ENCODE measurements around the gene IL13.

The IL13 gene

GRCh38 chr5:132658381-132659302, 669 bp downstream of the IL13 start:
- no peaks in the 10 kb centered on the region for H3K9me3 ChIP-seq (ENCODE audit: control insufficient read depth, insufficient read depth, low read length)
- no peak overlapping the region for H3K4me3 ChIP-seq (ENCODE audit: low read length)
- no peaks in the 10 kb centered on the region for H3K79me2 ChIP-seq (ENCODE audit: control insufficient read depth, low read length)
- no peak overlapping the region for H3K4me2 ChIP-seq (ENCODE audit: low read length)
- H3K27me3 ChIP-seq (ENCODE audit: control insufficient read depth, low read length), result peaks cover 5% of the 10 kb centered on the region; the same call in 1 of the 2 replicates
- H3F3A ChIP-seq (ENCODE audit: control insufficient read depth, insufficient read depth), result no peaks in the 10 kb centered on the region
- H4K20me1 ChIP-seq (ENCODE audit: control insufficient read depth, insufficient read depth, low read depth, low read length), result no peaks in the 10 kb centered on the region
- H3K27ac ChIP-seq (ENCODE audit: low read depth, low read length), result no peak overlapping the region
- H3K4me1 ChIP-seq (ENCODE audit: control insufficient read depth, low read length), result no peaks in the 10 kb centered on the region
- H3K9me2 ChIP-seq (replicated peaks; ENCODE audit: control insufficient read depth, low read length), result no peaks in the 10 kb centered on the region
- TF ChIP-seq EZH2phosphoT487 (IDR thresholded peaks at IDR 0.05; ENCODE audit: borderline replicate concordance, low read length), result no peak
- TF ChIP-seq CTCF (IDR thresholded peaks at IDR 0.05; ENCODE audit: low read depth, low read length, poor library complexity, severe bottlenecking), result no peak
- H3K36me3 ChIP-seq (ENCODE audit: control insufficient read depth, low read length), result no peaks in the 10 kb centered on the region

DNA sequence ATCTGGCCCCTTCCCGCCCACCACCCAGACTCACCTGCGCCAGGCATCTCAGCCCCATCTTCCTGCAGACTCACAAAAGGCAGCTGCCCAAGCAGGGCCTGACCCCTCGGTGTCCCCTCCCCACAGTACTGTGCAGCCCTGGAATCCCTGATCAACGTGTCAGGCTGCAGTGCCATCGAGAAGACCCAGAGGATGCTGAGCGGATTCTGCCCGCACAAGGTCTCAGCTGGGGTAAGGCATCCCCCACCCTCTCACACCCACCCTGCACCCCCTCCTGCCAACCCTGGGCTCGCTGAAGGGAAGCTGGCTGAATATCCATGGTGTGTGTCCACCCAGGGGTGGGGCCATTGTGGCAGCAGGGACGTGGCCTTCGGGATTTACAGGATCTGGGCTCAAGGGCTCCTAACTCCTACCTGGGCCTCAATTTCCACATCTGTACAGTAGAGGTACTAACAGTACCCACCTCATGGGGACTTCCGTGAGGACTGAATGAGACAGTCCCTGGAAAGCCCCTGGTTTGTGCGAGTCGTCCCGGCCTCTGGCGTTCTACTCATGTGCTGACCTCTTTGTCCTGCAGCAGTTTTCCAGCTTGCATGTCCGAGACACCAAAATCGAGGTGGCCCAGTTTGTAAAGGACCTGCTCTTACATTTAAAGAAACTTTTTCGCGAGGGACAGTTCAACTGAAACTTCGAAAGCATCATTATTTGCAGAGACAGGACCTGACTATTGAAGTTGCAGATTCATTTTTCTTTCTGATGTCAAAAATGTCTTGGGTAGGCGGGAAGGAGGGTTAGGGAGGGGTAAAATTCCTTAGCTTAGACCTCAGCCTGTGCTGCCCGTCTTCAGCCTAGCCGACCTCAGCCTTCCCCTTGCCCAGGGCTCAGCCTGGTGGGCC, 1.9 kb downstream of the IL13 start:
- H3K27me3 ChIP-seq (ENCODE audit: control insufficient read depth, low read length), result peaks cover 5% of the 10 kb centered on the region; the same call in 1 of the 2 replicates
- no peaks in the 10 kb centered on the region for H3K9me3 ChIP-seq (ENCODE audit: control insufficient read depth, insufficient read depth, low read length)
- no peaks in the 10 kb centered on the region for H3K36me3 ChIP-seq (ENCODE audit: control insufficient read depth, low read length)
- no peak overlapping the region for H3K27ac ChIP-seq (ENCODE audit: low read depth, low read length)
- TF ChIP-seq CTCF (IDR thresholded peaks at IDR 0.05; ENCODE audit: low read depth, low read length, poor library complexity, severe bottlenecking) (no peak), EZH2phosphoT487 (IDR thresholded peaks at IDR 0.05; ENCODE audit: borderline replicate concordance, low read length) (no peak)
- H3K79me2 ChIP-seq (ENCODE audit: control insufficient read depth, low read length), result no peaks in the 10 kb centered on the region
- no peaks in the 10 kb centered on the region for H3K4me1 ChIP-seq (ENCODE audit: control insufficient read depth, low read length)
- no peak overlapping the region for H3K4me2 ChIP-seq (ENCODE audit: low read length)
- H4K20me1 ChIP-seq (ENCODE audit: control insufficient read depth, insufficient read depth, low read depth, low read length), result no peaks in the 10 kb centered on the region
- H3K9me2 ChIP-seq (replicated peaks; ENCODE audit: control insufficient read depth, low read length), result no peaks in the 10 kb centered on the region
- H3F3A ChIP-seq (ENCODE audit: control insufficient read depth, insufficient read depth), result no peaks in the 10 kb centered on the region
- no peak overlapping the region for H3K4me3 ChIP-seq (ENCODE audit: low read length)

- Histone ChIP-seq H4K20me1 (ENCODE audit: control insufficient read depth, insufficient read depth, low read depth, low read length) (no peaks in the 10 kb centered on the region), H3K9me3 (ENCODE audit: control insufficient read depth, insufficient read depth, low read length) (no peaks in the 10 kb centered on the region), H3K4me2 (ENCODE audit: low read length) (no peak overlapping the region), H3K27me3 (ENCODE audit: control insufficient read depth, low read length) (peaks cover 5% of the 10 kb centered on the region; the same call in 1 of the 2 replicates), H3K9me2 (replicated peaks; ENCODE audit: control insufficient read depth, low read length) (no peaks in the 10 kb centered on the region), H3K4me3 (ENCODE audit: low read length) (no peak overlapping the region), H3F3A (ENCODE audit: control insufficient read depth, insufficient read depth) (no peaks in the 10 kb centered on the region), H3K4me1 (ENCODE audit: control insufficient read depth, low read length) (no peaks in the 10 kb centered on the region), H3K36me3 (ENCODE audit: control insufficient read depth, low read length) (no peaks in the 10 kb centered on the region), H3K27ac (ENCODE audit: low read depth, low read length) (no peak overlapping the region), H3K79me2 (ENCODE audit: control insufficient read depth, low read length) (no peaks in the 10 kb centered on the region)
- TF ChIP-seq CTCF (IDR thresholded peaks at IDR 0.05; ENCODE audit: low read depth, low read length, poor library complexity, severe bottlenecking) (no peak), EZH2phosphoT487 (IDR thresholded peaks at IDR 0.05; ENCODE audit: borderline replicate concordance, low read length) (no peak)
These were observed 3.4 kb downstream of the IL13 start for GRCh38 chr5:132661231-132662003.
